ENCODE data around the gene NOC2L.

DNA sequence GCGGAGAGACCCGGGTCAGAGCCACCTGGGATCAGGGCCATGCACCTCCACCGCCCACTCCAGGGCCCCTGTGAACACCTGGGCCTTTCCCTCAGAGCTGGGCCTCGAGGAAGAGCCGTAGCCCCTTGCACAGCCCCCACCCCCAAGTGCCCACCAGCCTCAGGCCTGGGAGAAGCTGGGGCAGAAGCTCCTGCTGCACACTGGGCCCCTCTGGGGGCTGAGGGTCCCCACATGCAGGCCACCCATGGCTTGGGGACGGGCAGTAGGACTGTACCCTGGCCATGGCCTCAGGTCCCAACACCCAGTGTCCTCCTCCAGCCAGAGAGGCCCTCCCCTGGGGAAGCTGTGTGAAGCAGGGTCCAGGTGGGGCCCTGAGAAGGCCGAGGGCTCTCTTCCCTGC lies 6.5 kb downstream of the NOC2L start:
- TF ChIP-seq POLR2A (IDR thresholded peaks at IDR 0.05; ENCODE audit: low read length) = no peak
- TF ChIP-seq GATA1 (IDR thresholded peaks at IDR 0.05; ENCODE audit: low read depth, low read length) = no peak
